CD4-positive, alpha-beta T cell treated with Interleukin-6 at 100 ng/mL for 8 hours (primary cell): ENCODE results near the gene PTGES2.
A peak's percentile ranks its signal among the peaks of the same experiment; 100 is the strongest.
"Not testable (repeated sequence)": the region's sequence is repeated elsewhere in the genome, so short reads cannot be mapped to it uniquely, and the experiment has no call there.

Source experiments
- DNase-seq: peaks from one replicate; pipeline ENCODE4 v3.0.0-alpha.2; 2020; ENCODE audit warnings: mixed read lengths, low spot score

PTGES2 gene

DNA sequence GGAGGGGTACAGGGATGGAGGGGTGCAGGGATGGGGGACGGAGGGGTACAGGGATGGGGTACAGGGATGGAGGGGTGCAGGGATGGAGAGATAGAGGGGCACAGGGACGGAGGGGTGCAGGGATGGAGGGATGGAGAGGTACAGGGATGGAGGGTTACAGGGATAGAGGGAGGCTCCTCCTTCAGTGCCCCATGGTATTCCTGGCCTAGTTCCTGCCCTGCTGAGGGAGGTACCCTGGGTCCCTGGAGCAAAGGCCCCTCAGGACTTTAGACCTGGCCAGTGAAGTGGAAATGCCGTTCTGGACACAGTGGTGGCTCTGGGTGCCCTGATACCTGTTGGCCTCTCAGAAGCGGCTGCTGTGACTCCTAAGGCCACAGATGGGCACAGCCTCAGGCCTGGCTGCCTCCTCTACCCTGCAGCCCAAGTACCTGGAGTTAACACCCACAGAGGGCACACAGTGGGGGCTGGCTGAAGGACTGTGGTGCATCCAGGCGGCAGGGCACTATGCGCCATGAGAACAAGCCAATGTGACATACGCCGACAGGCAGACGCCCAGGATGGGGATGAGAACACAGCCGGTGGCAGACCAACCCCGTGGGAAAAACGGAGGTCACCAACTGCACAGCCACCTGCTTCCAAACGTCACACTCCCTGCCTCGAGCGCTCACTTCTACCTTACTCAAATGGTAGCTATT is 8.4 kb downstream of the PTGES2 start:
- no peak for DNase-seq

DNA sequence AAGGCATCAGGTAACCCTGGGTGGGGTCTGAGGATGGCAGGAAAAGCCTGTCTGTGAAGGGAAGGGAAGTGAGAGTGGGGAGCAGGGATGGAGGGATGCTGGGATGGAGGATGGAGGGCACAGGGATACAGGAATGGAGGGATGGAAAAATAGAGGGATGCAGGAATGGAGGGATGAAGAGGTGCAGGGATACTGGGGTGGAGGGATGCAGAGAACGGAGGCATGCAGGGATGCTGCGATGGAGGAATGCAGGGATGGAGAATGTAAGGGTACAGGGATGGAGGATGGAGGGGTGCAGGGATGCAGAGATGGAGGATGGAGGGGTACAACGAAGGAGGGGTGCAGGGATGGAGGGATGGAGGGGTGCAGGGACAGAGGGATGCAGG is 9.1 kb downstream of the PTGES2 start:
- DNase-seq, result no peak

- DNase-seq, result peak; percentile 93
Observed at GRCh38 chr9:128117613-128118471, 9.7 kb downstream of the PTGES2 start.

DNA sequence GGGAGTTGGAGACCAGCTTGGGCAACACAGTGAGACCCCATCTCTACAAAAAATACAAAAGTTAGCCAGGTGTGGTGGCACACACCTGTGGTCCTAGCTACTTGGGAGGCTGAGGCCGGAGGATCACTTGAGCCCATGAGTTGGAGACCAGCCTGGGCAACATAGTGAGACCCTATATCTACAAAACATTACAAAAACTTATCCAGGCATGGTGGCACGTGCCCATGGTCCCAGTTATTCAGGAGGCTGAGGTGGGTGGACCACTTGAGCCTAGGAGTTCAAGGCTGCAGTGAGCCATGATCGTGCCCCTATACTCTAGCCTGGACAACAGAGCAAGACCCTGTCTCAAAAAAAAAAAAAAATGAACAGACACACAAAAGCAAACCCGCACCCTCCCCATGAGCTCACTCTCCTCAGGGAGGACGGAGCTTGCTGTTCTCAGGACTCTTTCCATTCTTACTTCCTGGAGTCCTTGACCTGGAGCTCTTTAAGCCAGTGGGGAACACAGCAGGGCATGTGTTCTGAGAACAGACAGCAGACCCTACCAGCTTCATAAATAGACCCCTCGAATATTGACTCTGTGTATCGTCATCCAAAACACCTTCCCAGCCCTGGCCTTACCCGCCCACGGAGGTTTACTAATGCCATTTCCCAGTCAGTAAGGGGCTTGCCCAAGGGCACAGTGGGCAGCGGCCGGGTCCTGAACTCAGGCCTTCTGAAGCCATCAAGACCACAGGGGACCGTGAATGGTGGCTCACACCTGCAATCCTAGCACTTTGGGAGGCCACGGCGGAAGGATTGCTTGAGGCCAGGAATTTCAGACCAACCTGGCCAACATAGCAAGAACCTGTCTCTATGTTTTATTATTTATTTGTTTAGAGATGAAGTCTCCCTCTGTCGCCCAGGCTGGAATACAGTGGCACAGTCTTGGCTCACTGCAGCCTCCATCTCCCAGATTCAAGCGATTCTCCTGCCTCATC is 11.1 kb downstream of the PTGES2 start:
- no peak for DNase-seq

DNA sequence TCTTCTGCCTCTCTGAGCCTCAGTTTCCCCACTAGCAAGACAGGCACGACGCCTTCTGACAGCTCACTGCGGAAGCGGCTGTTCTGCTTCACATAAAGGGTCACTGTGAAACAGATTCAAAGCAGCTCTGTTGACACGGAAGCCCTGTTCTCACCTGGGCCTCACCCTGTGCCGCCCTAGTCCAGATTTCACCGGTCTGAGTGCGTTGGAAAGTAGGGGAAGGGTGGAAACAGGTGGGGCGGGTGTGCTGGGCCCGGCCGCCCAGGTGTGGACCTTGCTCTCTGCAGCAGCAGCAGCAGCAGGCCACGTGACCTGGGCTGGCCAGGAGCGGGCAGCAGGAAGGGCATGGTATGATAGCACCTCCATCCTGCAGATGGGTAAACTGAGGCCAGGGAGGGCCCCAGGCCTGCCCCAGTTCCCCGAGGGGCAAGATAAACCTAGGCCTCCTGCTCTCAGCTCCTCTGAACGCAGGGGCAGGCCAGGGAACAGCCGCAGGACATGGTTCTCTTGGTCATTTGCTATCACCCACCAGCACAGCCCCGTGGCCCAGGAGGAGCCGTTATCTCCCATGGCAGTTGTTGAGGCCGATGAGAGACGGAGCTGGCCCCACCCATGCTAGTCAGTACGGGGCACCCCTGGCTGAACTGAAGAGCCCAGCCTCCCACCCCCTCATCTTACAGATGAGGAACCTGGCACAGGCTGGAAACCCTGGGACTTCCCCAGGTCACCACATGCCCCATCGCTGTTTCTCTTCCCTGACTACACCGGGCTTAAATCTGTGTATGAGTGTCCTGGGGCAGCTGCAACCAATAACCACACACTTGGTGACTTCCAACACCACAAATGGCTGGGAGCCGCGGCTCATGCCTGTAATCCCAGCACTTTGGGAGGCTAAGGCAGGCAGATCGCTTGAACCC is 12.1 kb downstream of the PTGES2 start:
- DNase-seq, result no peak

DNA sequence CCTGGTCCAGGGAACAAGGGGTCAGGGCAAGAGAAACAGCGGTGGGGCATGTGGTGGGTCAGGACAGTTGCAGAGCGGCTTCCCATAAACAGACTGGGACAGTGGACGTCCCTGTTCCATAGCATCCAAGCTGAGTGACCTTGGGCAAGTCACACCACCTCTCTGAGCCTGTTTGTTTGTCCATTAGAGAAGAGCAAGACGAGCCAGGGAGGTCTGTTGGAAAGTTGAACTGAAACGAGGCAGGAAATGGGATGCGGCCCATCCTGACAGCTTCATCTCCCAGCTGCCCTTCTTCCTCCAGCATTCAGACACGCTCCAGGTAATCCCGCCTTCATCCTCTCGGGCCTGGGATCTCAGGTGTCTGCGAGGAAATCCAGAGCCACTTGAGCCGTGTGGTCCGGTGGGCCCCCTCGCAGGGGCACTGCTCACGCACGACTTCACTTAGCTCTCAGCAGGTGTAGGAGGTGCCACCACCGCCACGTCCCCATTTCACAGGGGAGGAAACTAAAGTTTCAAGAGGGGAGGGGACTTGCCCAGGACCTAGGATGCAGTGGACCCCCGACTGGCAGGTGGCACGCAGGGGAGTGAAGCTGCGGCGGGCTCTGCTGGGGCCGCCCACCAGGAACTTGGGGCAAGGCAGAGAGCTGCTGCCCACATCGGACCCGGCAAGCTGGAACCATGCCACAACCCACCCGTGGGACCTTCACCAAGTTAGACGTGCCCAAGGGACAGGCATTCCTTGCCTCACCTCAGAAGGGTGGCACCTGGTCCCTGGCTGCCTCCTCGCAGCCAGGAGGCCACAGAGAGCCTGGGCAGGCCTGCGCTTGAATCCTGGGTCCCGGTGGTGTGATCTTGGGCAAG is 13.0 kb downstream of the PTGES2 start:
- DNase-seq, result no peak

GRCh38 chr9:128113526-128114325 is 13.8 kb downstream of the PTGES2 start:
- no peak for DNase-seq

DNA sequence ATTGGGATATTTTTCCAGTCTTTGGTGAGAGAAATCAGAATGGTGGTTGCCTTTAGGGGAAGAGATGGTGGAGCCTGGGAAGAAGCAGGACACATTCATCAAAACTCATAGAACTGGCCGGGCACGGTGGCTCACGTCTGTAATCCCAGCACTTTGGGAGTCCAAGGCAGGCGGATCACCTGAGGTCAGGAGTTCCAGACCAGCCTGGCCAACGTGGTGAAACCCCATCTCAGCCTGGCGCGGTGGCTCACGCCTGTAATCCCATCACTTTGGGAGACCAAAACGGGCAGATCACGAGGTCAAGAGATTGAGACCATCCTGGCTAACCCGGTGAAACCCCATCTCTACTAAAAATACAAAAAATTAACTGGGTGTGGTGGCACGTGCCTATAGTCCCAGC is 15.8 kb downstream of the PTGES2 start:
- not testable (repeated sequence) for DNase-seq

GRCh38 chr9:128109050-128109709 is 18.3 kb downstream of the PTGES2 start:
- DNase-seq, result no peak

- no peak for DNase-seq
Observed at GRCh38 chr9:128108269-128109049, 19.1 kb downstream of the PTGES2 start.

DNA sequence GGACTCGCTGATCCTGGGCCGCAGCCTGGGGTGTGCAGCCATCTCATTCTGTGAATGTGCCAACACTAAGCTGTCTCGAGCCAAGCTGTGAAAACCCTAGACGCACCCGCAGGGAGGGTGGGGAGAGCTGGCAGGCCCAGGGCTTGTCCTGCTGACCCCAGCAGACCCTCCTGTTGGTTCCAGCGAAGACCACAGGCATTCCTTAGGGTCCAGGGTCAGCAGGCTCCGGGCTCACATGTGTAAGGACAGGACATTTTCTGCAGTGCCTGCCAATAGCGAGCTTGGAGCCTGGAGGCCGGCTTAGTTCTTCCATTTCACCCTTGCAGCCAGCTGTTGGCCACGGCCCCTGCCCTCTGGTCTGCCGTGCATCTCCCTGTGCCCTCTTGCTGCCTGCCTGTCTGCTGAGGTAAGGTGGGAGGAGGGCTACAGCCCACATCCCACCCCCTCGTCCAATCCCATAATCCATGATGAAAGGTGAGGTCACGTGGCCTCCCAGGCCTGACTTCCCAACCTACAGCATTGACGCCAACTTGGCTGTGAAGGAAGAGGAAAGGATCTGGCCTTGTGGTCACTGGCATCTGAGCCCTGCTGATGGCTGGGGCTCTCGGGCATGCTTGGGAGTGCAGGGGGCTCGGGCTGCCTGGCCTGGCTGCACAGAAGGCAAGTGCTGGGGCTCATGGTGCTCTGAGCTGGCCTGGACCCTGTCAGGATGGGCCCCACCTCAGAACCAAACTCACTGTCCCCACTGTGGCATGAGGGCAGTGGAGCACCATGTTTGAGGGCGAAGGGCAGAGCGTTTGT is 19.9 kb downstream of the PTGES2 start:
- DNase-seq, result no peak

- no peak for DNase-seq
Observed at GRCh38 chr9:128106940-128107467, 20.5 kb downstream of the PTGES2 start.

DNA sequence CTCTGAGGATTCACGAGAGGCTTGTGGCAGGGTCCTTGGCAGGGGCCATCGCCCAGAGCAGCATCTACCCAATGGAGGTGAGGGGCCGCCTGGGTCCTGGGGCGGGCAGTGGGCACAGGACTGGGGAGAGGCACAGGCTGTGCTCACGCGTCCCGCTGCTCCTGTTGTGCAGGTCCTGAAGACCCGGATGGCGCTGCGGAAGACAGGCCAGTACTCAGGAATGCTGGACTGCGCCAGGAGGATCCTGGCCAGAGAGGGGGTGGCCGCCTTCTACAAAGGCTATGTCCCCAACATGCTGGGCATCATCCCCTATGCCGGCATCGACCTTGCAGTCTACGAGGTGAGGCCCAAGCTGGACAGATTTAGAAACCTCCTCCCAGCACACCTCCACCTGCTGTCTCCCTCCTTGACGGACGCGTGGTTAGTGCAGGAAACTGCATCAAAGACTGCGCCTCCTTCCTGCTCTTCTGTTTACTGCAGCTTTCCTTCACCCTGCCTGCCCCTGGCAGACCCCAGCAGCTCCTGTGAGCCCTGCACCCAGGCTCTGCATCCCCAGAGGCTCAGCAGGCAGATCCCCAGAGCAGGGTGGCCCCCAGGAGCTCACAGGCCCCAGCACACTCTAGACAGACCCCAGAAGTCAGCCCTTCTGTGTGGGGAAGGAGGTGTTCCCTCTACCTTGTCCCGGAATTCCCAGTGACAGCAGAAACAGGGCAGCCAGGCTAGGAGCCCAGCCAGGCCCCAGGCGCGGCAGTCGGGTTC is 21.2 kb downstream of the PTGES2 start:
- DNase-seq, result no peak

DNA sequence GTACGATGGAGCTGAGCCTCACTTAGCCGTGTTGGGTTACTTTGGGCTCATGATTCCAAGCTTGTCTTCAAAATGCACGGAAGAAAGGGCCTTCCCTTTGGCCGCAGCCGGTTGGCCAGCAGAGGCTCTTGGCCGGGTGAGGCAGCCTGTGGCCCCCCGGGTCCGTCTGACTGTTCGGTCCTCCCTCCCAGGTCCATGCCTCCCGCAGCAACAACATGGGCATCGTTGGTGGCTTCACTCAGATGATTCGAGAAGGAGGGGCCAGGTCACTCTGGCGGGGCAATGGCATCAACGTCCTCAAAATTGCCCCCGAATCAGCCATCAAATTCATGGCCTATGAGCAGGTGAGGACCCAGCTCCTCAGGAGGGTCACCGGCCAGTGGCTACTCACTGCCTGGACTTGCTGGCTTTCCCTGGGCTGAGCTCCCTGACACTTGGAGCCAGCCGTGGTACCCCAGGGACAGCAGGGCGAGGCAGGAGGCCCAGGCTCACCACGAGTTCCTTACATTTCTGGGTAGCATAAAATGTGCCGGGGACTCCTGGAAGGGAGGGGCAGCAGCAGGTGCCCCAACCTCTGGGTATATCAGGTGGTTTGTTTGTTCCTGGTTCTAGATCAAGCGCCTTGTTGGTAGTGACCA is 21.9 kb downstream of the PTGES2 start:
- no peak for DNase-seq

- no peak for DNase-seq
Observed at GRCh38 chr9:128104171-128104618, 23.3 kb downstream of the PTGES2 start.

DNA sequence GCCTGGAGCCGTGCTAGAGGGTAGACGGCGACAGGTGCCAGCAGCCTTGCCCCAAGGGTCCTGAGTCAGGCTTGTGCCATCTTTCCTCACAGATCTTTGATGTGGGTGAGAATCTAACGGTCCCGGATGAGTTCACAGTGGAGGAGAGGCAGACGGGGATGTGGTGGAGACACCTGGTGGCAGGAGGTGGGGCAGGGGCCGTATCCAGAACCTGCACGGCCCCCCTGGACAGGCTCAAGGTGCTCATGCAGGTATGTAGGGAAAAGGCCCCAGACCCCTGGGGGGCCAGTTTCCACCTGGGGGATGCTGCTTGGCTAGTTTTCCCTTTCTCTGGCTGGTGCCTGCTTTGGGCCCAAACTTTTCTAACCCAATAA is 24.0 kb downstream of the PTGES2 start:
- DNase-seq, result peak; percentile 45
